Activated CD8-positive, alpha-beta memory T cell treated with anti-CD3 and anti-CD28 coated beads for 1 hour (primary cell): Measurements from ENCODE around the gene SIX2.
"Not testable (repeated sequence)": the region's sequence is repeated elsewhere in the genome, so short reads cannot be mapped to it uniquely, and the experiment has no call there.

Experiments
- DNase-seq, 2 donors: peaks; one replicate each; pipeline ENCODE4 v3.0.0-alpha.2; 2020; ENCODE audit warnings: low read depth in 1 of 2; ENCODE audit errors: extremely low read depth in 1 of 2

The SIX2 gene

GRCh38 chr2:45009303-45009927 lies at the start of gene SIX2:
Gene SIX2 (minus strand): TSS chr2:45009452. CDS start chr2:45009110, 342 bp downstream.
- DNase-seq, result no peak

GRCh38 chr2:45055162-45055605 lies 45.9 kb upstream of the SIX2 start:
- DNase-seq, result no peak

DNA sequence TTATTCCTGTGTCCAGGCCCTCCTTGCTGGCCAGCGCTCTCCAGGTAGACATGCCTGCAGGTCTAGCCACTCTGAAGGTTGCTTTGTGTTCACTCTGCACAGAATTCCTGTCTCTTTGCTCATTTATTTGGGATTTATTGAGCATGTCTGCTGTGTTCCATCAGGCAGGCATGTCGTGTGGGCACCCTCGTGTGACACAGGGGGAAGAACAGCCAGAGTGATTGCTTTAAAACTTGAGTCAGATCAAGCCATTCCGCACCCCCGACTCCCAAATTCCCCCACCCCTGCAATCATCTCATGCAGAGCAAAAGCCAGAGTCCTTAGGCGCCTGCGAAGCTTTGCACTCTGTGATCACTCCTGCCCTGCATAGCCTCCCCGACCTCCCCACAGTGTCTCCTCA lies 44.7 kb upstream of the SIX2 start:
- no peak for DNase-seq

DNA sequence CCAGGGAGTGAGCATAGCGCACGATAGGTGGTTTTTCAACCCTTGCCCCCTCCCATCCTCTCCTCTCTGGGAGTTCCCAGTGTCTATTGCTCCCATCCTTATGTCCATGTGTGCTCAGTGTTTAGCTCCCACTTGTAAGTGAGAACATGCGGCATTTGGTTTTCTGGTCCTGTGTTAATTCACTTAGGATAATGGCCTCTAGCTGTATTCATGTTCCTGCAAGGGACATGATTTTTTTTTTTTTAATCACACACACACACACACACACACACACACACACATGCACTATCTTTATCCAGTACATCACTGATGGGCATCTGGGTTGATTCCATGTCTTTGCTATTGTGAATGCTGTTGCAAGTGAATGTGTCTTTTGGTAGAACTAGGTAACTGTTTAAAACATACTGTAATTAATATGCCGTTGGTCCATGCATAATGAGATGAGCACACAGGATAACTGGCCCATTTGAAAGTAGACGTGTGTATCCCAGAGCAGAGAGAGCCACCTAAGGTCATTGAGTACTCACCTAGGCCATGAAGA lies 43.2 kb upstream of the SIX2 start:
- no peak for DNase-seq

DNA sequence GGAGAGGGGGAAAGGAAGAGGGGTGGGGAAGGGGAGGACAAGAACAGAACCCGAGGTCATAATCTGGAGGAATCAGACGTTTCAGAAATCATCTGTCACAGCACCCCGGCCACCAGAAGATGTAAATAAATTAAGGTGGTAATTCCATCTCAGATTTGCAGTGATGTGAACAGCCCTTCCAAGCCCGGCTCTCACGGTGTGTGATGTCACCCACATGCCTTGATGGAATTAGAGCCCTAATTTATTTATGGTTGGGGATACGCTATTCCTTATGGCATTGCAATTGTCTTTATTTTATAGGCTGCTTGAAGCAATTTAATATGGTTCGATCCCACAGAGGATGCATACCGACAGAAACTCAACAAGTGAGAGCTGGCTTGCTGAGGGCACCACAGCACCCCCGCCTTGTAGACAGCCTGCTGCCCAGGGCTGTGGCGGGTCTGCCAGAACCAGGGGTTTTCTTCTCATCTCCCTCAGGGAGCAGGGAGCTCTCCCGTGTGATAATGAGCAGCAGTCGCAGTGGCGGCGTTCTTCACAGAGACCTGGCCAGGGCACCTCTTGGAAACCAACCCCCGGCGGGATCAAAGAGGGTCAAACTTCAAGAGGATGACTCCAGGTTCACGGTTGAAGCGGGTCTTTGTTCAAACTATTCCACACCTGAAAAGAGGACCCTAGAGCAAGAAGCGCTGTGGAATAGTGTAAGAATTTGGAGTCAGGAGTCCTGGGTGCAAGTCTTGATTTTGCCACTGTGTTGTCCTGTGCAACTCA lies 40.5 kb upstream of the SIX2 start:
- DNase-seq, result no peak

GRCh38 chr2:45047301-45047700 lies 38.0 kb upstream of the SIX2 start:
- DNase-seq, result no peak

DNA sequence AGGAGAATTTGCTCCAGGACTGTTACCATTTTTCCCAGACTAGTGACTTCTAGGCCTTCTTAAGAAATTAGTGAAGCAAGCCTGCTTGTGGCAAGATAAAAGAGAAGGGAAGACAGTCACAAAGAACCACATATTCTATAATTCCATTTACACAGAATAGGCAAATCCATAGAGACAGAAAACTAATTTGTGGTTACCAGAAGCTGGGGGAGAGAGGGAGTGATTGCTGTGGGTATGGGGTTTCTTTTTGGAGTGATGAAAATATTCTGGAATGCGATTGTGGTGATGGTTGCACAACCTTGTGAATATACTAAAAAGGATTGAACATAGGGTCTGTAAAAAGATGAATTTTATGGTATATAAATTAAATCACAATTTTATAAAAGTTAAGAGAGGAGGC lies 37.5 kb upstream of the SIX2 start:
- DNase-seq, result no peak

DNA sequence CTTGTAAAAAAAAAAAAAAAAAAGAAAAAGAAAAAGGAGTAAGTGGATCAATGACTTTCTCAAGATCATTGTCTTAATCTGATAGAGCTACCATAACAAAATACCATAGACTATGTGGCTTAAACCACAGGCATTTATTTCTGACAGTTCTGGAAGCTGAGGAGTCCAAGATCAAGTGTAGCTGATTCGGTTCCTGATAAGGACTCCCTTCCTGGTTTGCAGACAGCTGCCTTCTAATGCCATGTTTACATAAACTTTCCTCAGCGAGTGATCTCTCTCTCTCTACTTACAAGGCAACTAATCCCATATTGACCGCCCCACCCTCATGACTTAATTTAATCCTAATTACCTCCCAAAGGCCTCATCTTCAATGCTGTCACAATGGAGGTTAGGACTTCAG lies 36.5 kb upstream of the SIX2 start:
- DNase-seq, result no peak

DNA sequence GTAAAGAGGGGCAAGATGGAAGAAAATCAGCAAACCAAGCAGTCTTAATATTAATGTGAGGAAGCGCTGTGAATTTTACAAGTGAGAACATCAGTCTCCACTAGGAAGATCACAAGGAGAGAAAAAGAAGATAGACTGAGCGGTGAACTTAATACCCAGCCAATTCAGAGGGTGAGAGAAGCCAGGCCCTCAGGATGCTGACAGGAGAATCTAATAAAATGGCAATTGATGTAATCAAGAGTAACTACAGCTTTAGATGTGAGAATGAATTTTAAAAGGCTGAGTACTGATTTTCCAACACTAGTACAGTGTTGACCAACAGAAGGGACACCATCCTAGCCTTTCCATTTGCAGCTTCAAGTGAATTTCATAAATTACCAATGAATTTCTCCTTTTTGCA lies 35.7 kb upstream of the SIX2 start:
- DNase-seq, result no peak

GRCh38 chr2:45043174-45043573 lies 33.9 kb upstream of the SIX2 start:
- DNase-seq, result no peak

DNA sequence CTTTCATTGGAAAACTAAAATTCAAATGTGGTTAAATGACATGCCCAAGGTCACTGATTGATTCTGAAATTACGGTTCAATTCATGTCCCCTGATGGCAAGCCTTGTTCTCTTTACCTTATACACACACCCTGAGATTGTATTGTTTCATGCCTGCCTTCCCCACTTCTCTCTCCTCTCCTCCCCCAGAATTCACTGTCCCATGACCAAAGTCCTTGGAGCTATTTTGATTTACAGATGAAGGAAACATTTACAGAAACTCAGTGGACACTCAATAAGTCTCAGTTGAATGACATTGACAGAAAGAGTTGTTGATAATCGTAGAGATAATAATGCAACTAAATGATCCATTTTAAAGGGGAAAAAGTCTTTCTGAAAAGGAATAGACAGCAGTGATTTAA lies 33.1 kb upstream of the SIX2 start:
- no peak for DNase-seq

GRCh38 chr2:45040786-45041185 lies 31.5 kb upstream of the SIX2 start:
- no peak for DNase-seq

GRCh38 chr2:45039804-45040203 lies 30.6 kb upstream of the SIX2 start:
- DNase-seq, result not testable (repeated sequence)

DNA sequence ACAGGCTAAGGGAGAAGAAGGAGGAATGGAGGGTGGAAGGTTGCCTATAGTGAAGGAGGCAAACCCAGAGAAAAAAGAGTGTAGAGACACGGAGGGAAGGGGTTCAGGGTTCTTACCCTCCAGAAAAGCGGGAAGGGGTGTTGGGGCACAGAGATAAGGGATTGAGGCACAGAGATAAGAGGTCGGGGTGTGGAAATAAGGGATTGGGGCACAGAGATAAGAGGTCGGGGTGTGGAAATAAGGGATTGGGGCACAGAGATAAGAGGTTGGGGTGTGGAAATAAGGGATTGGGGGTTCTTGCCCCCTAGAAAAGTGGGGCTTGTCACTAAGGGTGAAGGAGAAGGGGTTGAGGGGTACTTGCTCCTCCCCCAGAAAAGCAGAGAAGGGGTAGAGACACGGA lies 29.6 kb upstream of the SIX2 start:
- DNase-seq, result not testable (repeated sequence)

GRCh38 chr2:45033302-45033701 lies 24.1 kb upstream of the SIX2 start:
- DNase-seq, result no peak

GRCh38 chr2:45031028-45031427 lies 21.8 kb upstream of the SIX2 start:
- no peak for DNase-seq

DNA sequence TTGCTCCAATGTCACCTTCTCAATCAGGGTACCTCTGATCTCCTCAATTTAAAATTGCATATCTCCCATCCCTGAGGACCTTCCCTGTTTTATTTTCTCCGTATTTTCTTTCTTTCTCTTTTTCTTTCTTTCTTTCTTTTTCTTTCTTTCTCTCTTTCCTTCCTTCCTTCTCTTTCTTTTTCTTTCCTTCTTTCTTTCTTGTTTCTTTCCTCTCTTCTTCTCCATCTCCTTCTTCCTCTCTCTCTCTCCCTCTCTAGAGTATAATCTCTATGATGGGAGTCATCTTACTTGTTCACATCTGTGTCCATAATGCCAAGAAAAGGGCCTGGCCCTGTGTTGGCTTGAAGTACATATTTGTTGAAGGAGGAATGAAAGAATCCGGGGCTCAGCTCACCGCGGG lies 21.3 kb upstream of the SIX2 start:
- no peak for DNase-seq

DNA sequence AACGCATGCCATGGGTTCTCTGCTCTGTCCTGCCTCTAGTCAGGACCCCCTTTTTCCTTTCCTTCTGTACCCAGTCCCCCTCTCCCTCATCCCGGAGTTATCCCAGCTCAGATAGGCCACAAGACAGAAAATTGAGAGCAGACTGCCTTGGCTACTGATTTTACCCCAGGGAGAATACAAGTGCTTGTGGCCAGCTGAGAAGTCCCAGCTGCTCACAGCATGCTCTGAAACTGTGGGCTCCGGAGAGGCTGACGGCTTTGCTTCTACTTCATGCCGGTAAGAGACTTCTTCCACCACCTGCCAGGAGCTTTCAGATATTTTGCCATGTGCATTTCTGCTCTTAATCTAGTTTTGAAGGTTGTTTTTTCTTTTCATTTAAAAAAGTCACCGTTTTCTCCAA lies 20.0 kb upstream of the SIX2 start:
- DNase-seq, result no peak

DNA sequence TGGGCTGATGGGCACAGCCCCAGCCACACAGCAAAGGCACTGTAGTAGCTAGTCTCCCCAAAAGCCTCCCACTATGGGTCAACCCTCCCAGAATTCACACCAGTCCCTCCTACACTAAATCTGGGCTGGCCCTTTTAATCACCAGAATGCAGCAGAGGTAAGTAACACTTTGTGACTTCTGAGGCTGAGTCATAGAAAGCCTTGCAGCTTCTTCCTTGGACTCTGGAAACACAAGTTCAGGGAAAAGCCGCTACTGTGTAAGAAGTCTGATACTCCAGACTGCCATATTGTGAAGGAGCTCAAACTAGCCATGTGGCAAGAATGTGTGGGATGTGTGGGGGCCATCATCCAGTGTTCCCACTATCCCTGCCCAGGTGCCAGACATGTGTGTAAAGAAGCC lies 19.0 kb upstream of the SIX2 start:
- no peak for DNase-seq

DNA sequence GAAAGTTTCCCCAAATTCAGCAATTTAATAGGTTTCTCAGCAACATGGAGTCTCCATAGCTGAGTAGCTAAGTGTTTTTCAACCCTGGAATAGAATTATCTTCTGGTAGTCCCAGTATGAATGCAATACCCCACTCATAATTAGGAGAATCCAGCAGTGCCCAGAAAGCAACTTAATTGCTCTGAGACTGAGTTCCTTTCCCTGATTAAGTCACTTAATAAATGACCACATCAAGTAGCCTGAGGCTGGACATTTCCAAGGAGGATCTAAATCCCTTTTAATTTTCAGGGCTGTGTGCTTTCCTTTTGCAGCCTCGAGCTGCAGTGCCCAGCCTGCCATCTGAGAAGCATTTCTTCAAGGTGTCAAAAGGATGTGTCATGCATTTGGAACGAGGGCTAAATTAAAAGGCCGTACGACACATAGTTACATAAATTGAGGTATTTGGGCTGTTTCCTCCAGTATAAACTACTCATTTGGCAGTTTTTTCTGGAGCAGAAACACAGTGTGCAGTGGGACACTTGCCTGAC lies 17.7 kb upstream of the SIX2 start:
- no peak for DNase-seq

GRCh38 chr2:45024600-45025291 lies 15.5 kb upstream of the SIX2 start:
- DNase-seq, result no peak
